Measurements from ENCODE around the gene TYW5. TPM values are rescaled to one million over a fixed set of nuclear protein-coding genes. Genes with fewer than 3 reads are reported as not detected.

Gene TYW5
- total RNA-seq, 1 experiment from 2014 or later = 14.2 TPM

DNA sequence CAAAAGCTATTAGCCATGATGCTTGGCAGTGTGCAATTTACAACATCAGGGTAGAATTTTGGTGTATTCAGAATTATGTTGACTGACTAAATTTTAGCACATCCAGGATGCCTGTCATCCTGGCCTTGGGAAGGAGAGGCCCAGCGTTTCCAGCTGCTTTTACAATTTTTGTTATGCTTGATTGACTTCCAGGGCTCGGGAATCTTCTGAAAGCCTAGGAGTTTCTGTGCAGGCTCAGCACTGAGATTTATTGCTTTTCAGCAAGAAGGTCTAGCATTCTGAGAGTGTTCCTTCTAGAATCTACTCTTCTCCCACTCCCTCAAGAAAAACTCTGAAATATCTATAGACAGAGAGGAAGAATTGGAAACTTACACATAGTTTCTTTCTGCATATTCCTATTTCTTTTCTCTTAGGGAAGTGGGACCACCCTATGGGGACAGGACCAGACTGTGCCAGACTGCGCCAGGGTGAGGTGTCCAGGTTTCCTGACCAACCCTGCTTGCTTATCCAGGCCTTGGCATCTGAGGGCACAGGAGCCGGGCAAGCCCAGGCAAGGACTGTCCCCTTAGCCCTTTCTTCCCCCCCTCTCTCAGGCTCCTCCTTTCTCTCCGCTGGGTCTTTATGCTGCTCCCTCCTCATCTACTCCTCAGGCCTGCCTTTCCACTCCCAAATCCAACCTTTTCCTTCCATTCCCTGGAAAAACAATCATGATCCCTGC is 27.0 kb upstream of the TYW5 start:
- no TSS peak for BruUV-seq (replicated peaks)
- intact Hi-C loops (cut with micrococcal nuclease; ENCODE audit: unreplicated experiment) = loop anchor here (10.0 kb wide), 1 partner anchor 173 kb away; no protein-coding TSS in a partner anchor
- no peak for DNase-seq
- TF ChIP-seq CTCF (IDR thresholded peaks at IDR 0.05; ENCODE audit: unreplicated experiment) = no peak
- Mint-ChIP-seq H3K27me3 (ENCODE audit: unreplicated experiment) (no peaks in the 10 kb centered on the region), H3K27ac (ENCODE audit: unreplicated experiment) (no peak overlapping the region), H3K4me3 (ENCODE audit: low read depth, unreplicated experiment) (no peak overlapping the region), H3K9me3 (ENCODE audit: low read depth, unreplicated experiment) (no peaks in the 10 kb centered on the region), H3K4me1 (ENCODE audit: low read depth, unreplicated experiment) (peaks cover 45% of the 10 kb centered on the region), H3K36me3 (ENCODE audit: insufficient read depth, unreplicated experiment) (peaks cover 10% of the 10 kb centered on the region)
- CTCF ChIA-PET = interaction anchor here (0.6 kb wide), 1 partner anchor 782 kb away, joined by 3 read pairs; no protein-coding TSS in a partner anchor

DNA sequence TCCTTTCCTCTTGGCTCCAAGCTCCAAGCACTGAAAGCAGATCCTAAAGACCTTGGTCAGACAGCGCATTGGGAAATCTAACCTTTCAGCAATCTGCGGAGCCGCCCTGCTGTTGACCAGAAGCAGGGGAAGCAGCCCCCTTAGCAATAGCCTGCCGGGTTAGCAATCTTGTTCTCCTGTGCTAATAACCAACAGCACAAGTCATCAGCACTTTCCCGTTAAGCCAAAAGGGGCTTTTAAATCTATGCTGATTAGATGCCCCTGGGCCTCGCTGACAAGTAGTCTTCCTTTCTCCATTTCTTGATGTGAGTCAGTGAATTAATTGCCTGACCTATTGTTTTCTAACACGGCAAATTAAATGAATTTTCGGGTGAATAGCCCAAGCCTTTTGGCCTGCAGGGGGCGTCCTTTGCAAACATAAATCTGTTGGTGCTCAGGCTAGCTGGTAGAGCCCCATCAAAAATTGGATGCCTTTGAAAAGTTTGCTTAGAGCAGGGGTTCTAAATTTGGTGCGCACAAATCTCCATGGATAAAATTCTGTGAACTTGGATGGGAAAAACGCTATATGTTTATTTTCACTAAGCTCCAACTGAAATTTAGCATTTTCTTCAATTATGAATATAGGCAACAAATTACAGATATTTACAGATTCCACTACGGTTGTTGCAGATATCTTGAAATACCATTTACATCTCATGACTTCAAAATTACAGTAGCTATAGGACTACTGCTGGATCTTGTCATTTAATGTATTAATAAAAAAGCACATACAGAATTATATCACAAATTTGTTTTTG is 24.7 kb upstream of the TYW5 start:
- intact Hi-C loops (cut with micrococcal nuclease; ENCODE audit: unreplicated experiment) = loop anchor here (1.0 to 10.0 kb wide), 5 partner anchors 175 to 529 kb away; no protein-coding TSS in a partner anchor
- peak; percentile 85 for TF ChIP-seq CTCF (IDR thresholded peaks at IDR 0.05; ENCODE audit: unreplicated experiment)
- Mint-ChIP-seq H3K4me1 (ENCODE audit: low read depth, unreplicated experiment) (peaks cover 56% of the 10 kb centered on the region), H3K27me3 (ENCODE audit: unreplicated experiment) (no peaks in the 10 kb centered on the region), H3K36me3 (ENCODE audit: insufficient read depth, unreplicated experiment) (peaks cover 16% of the 10 kb centered on the region), H3K4me3 (ENCODE audit: low read depth, unreplicated experiment) (peak overlapping the region; percentile 27), H3K9me3 (ENCODE audit: low read depth, unreplicated experiment) (peaks cover 5% of the 10 kb centered on the region), H3K27ac (ENCODE audit: unreplicated experiment) (peak overlapping the region; percentile 51)
- DNase-seq = peak; percentile 91
- CTCF ChIA-PET = interaction anchor here (1.3 kb wide), 1 partner anchor 326 kb away, joined by 3 read pairs; no protein-coding TSS in a partner anchor
- no TSS peak for BruUV-seq (replicated peaks)

- H3K27ac Mint-ChIP-seq (ENCODE audit: unreplicated experiment) = no peak overlapping the region
- CTCF ChIA-PET = interaction anchor here (1.3 kb wide), 1 partner anchor 326 kb away, joined by 3 read pairs; no protein-coding TSS in a partner anchor
Observed at GRCh38 chr2:199979398-199979797, 24.1 kb upstream of the TYW5 start.

More at GRCh38 chr2:199979398-199979797, 24.1 kb upstream of the TYW5 start:
- no peak for DNase-seq
- BruUV-seq (replicated peaks) = no TSS peak
- TF ChIP-seq CTCF (IDR thresholded peaks at IDR 0.05; ENCODE audit: unreplicated experiment) = no peak
- intact Hi-C loops (cut with micrococcal nuclease; ENCODE audit: unreplicated experiment) = loop anchor here (2.0 to 10.0 kb wide), 2 partner anchors 425 to 529 kb away; no protein-coding TSS in a partner anchor
- Mint-ChIP-seq H3K9me3 (ENCODE audit: low read depth, unreplicated experiment) (peaks cover 5% of the 10 kb centered on the region), H3K36me3 (ENCODE audit: insufficient read depth, unreplicated experiment) (peaks cover 18% of the 10 kb centered on the region), H3K4me1 (ENCODE audit: low read depth, unreplicated experiment) (peaks cover 62% of the 10 kb centered on the region), H3K4me3 (ENCODE audit: low read depth, unreplicated experiment) (peak overlapping the region; percentile 27), H3K27me3 (ENCODE audit: unreplicated experiment) (no peaks in the 10 kb centered on the region)

Measured in Calu3 (cell line).